Activated CD4-positive, alpha-beta memory T cell treated with anti-CD3 and anti-CD28 coated beads, Interleukin-2, amount 10 ng/mL, durations not matched to agents 7 days and 5 days (primary cell): ENCODE data around the gene LRRC46. TPM values are rescaled to one million over a fixed set of nuclear protein-coding genes. Genes with fewer than 3 reads are reported as not detected.

Experiments used
- CTCF ChIA-PET: fragments of 350-600 bp; sonication (Branson Sonifier 250); formaldehyde crosslinking; loops from one replicate; lab custom pipeline; 2021; ENCODE audit warnings: antibody characterized with exemption, inconsistent platforms; lab: Charles Lee
- POLR2A ChIA-PET: fragments of 350-600 bp; sonication (Branson Sonifier 250); formaldehyde crosslinking; loops from one replicate; lab custom pipeline; 2021; ENCODE audit warnings: antibody characterized with exemption; lab: Charles Lee
- DNase-seq: peaks from one replicate; pipeline ENCODE4 v3.0.0-alpha.2; 2020
- H3K27ac Mint-ChIP-seq: one replicate; pipeline ENCODE4 v1.8.0; 2021; ENCODE audit warnings: mild to moderate bottlenecking, mixed read lengths
- H3K27me3 Mint-ChIP-seq: one replicate; pipeline ENCODE4 v1.8.0; 2021; ENCODE audit warnings: mixed read lengths
- H3K36me3 Mint-ChIP-seq: one replicate; pipeline ENCODE4 v1.8.0; 2021; ENCODE audit warnings: low read depth, mixed read lengths
- H3K4me1 Mint-ChIP-seq: one replicate; pipeline ENCODE4 v1.8.0; 2021; ENCODE audit warnings: mixed read lengths
- H3K4me3 Mint-ChIP-seq: one replicate; pipeline ENCODE4 v1.8.0; 2021; ENCODE audit warnings: mild to moderate bottlenecking, mixed read lengths
- H3K9me3 Mint-ChIP-seq: one replicate; pipeline ENCODE4 v1.8.0; 2021; ENCODE audit warnings: mixed read lengths
- total RNA-seq, 2 experiments: library from RNA; stranded (reverse); gene quantifications; one replicate each; pipeline ENCODE4 v1.2.3, GENCODE V29; 2021

The LRRC46 gene, protein sequence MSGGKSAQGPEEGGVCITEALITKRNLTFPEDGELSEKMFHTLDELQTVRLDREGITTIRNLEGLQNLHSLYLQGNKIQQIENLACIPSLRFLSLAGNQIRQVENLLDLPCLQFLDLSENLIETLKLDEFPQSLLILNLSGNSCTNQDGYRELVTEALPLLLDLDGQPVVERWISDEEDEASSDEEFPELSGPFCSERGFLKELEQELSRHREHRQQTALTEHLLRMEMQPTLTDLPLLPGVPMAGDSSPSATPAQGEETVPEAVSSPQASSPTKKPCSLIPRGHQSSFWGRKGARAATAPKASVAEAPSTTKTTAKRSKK
- total RNA-seq: under 1 TPM; 0.45 to 0.53 TPM

GRCh38 chr17:47831003-47831933 is at the start of gene LRRC46, which contains the start of gene MRPL10:
TSS of gene LRRC46 (plus strand) at chr17:47831670. CDS start at chr17:47831990, 320 bp downstream.
TSS of gene MRPL10 (minus strand) at chr17:47831541. CDS start at chr17:47831511, 30 bp downstream.
- DNase-seq: peak; percentile 94
- Mint-ChIP-seq H3K36me3 (peaks cover 34% of the 10 kb centered on the region), H3K27me3 (no peaks in the 10 kb centered on the region), H3K4me3 (peak within 1 kb of the TSS; percentile 90), H3K9me3 (no peaks in the 10 kb centered on the region), H3K27ac (peak within 1 kb of the TSS; percentile 100), H3K4me1 (peaks cover 69% of the 10 kb centered on the region)
- CTCF ChIA-PET: interaction anchor here (0.5 to 3.6 kb wide), 13 partner anchors 9 to 157 kb away, joined by 3 to 32 read pairs (median 5); partner anchors contain the start of genes CDK5RAP3, OSBPL7, PNPO and SCRN2
- POLR2A ChIA-PET: interaction anchor here (0.6 to 4.4 kb wide), 28 partner anchors 10 to 184 kb away, joined by 3 to 76 read pairs (median 4); partner anchors contain the start of genes CDK5RAP3, KPNB1, OSBPL7 and PNPO

DNA sequence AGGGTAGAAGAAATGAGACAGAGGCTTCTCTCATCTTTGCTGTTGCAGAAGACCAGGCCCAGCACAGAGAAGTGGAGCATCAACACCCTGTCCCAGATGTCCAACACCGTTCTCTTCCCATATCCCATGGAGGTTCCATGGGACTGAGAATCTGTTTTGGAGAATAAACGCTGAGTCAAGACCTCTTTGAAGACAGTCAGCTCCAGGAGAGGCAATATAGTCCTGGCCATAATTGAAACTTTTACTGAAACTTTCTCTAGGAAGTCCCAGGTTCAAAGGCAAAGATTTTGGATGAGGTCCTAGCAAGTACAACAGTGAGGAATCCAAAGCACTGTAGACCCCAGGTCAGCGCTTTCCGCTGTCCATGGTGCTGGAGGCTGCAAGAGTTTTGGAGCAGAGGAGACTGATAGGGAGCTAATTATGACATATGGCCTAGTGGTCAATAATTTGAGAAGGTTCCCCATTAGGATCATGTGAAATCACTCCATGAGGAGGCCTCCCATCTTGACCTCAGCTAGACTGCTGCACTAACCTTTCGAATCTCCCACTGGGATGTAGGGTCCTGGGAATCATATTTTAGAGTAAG is 45.8 kb upstream of the LRRC46 start:
- Mint-ChIP-seq H3K27ac (no peak overlapping the region), H3K27me3 (peaks cover 54% of the 10 kb centered on the region), H3K4me3 (no peak overlapping the region), H3K9me3 (no peaks in the 10 kb centered on the region), H3K36me3 (no peaks in the 10 kb centered on the region), H3K4me1 (peaks cover 12% of the 10 kb centered on the region)
- ChIA-PET CTCF (interaction anchor here (0.8 to 1.8 kb wide), 3 partner anchors 53 to 116 kb away, joined by 3 to 5 read pairs (median 3); partner anchors contain the start of gene TBX21), POLR2A (interaction anchor here (1.0 kb wide), 1 partner anchor 54 kb away, joined by 3 read pairs; no protein-coding TSS in a partner anchor)
- DNase-seq: peak; percentile 54

DNA sequence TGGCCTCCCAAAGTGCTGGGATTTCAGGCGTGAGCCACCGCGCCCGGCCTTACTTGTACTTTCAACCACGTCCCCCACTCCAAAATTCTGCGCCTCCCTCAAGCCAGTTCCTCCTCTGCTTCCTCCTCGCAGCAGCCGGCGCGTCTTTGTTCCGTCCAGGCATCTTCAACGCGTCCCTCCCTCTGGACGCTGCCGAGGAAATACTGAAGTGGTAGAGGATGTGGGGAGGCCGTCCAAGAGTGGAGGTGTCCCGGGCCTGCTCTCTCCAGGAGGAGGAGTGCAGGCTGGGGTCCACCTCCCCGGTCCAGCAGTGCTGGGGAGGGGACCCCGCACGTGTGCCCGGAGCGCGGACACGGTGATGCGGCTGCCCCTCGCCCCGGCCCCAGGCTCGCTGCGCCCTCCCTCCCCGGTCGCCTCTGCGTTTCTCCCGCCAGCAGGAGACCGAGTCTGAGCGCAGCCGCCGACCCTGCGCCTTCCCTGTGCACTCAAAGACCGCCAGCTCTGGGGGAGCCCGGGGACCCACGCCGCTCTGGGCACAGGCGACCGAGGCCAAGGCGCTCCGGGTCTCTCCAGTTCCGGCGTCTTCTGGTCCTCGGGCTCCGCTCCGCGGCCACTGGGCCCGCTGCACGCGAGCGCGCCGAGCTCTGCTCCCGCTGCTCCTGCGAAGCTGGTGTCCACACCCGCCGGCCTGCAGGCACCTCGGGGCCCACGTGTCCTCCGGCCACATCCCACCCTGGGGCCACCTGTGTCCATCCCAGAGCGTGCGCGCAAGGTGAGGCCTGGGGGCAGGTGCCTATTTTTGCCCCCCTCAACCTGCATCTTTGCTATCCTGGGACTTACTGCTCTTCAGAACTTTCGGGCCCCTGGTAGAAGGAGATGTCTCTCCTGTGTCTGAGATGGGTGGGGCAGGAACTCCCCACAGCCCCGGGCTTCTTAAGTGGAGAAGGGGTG is 41.6 kb upstream of the LRRC46 start:
- peak; percentile 63 for DNase-seq
- H3K27me3 Mint-ChIP-seq: peaks cover 66% of the 10 kb centered on the region
- no peak overlapping the region for H3K27ac Mint-ChIP-seq

GRCh38 chr17:47791025-47791424 is 40.4 kb upstream of the LRRC46 start:
- no peak overlapping the region for H3K4me3 Mint-ChIP-seq
- POLR2A ChIA-PET: interaction anchor here (1.1 kb wide), 1 partner anchor 141 kb away, joined by 3 read pairs; the partner anchor contains the start of gene KPNB1
- H3K4me1 Mint-ChIP-seq: peaks cover 14% of the 10 kb centered on the region
- DNase-seq: peak; percentile 10
- H3K27ac Mint-ChIP-seq: no peak overlapping the region
- no peaks in the 10 kb centered on the region for H3K9me3 Mint-ChIP-seq
- H3K27me3 Mint-ChIP-seq: peaks cover 67% of the 10 kb centered on the region
- CTCF ChIA-PET: interaction anchor here (0.7 kb wide), 1 partner anchor 1070 kb away, joined by 4 read pairs; no protein-coding TSS in a partner anchor
- no peaks in the 10 kb centered on the region for H3K36me3 Mint-ChIP-seq

More for the DNA sequence above, 41.6 kb upstream of the LRRC46 start:
- Mint-ChIP-seq H3K4me3 (peak overlapping the region; percentile 58), H3K4me1 (peaks cover 14% of the 10 kb centered on the region), H3K9me3 (no peaks in the 10 kb centered on the region), H3K36me3 (no peaks in the 10 kb centered on the region)
- CTCF ChIA-PET: interaction anchor here (0.6 to 1.2 kb wide), 16 partner anchors 9 to 173 kb away, joined by 3 to 20 read pairs (median 4); partner anchors contain the start of genes LRRC46, MRPL10 and TBX21
- POLR2A ChIA-PET: interaction anchor here (0.7 to 1.1 kb wide), 2 partner anchors 110 to 140 kb away, joined by 3 read pairs; partner anchors contain the start of gene KPNB1

GRCh38 chr17:47792457-47792856 is 39.0 kb upstream of the LRRC46 start:
- DNase-seq: no peak
- CTCF ChIA-PET: interaction anchor here (1.0 to 1.3 kb wide), 2 partner anchors 9 to 95 kb away, joined by 3 to 4 read pairs; no protein-coding TSS in a partner anchor
- no peak overlapping the region for H3K4me3 Mint-ChIP-seq
- peaks cover 14% of the 10 kb centered on the region for H3K4me1 Mint-ChIP-seq
- H3K27me3 Mint-ChIP-seq: peaks cover 65% of the 10 kb centered on the region
- no peaks in the 10 kb centered on the region for H3K36me3 Mint-ChIP-seq
- POLR2A ChIA-PET: interaction anchor here (0.8 kb wide), 1 partner anchor 42 kb away, joined by 3 read pairs; no protein-coding TSS in a partner anchor
- H3K27ac Mint-ChIP-seq: no peak overlapping the region
- H3K9me3 Mint-ChIP-seq: no peaks in the 10 kb centered on the region

DNA sequence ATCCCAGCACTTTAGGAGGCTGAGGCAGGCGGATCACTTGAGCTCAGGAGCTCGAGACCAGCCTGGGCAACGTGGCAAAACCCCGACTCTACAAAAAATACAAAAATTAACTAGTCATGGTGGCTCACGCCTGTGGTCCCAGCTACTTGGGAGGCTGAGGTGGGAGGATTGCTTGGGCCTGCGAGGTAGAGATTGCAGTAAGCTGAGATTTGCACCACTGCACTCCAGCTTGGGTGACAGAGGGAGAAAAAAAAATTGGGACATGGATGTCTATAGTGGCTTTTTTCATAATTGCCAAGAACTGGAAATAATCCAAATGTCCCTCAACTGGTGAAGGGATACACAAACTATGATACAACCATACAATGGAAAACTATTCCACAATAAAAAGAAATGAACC is 38.5 kb upstream of the LRRC46 start:
- Mint-ChIP-seq H3K36me3 (no peaks in the 10 kb centered on the region), H3K9me3 (no peaks in the 10 kb centered on the region), H3K27me3 (peaks cover 65% of the 10 kb centered on the region), H3K4me3 (no peak overlapping the region), H3K27ac (no peak overlapping the region), H3K4me1 (peaks cover 14% of the 10 kb centered on the region)
- POLR2A ChIA-PET: no interaction called here
- CTCF ChIA-PET: interaction anchor here (1.0 to 1.3 kb wide), 2 partner anchors 9 to 95 kb away, joined by 3 to 4 read pairs; no protein-coding TSS in a partner anchor
- peak; percentile 2 for DNase-seq

GRCh38 chr17:47797797-47798196 is 33.7 kb upstream of the LRRC46 start:
- POLR2A ChIA-PET: no interaction called here
- Mint-ChIP-seq H3K4me1 (no peaks in the 10 kb centered on the region), H3K27ac (no peak overlapping the region), H3K27me3 (peaks cover 28% of the 10 kb centered on the region), H3K9me3 (no peaks in the 10 kb centered on the region), H3K36me3 (no peaks in the 10 kb centered on the region), H3K4me3 (no peak overlapping the region)
- DNase-seq: no peak
- CTCF ChIA-PET: interaction anchor here (0.7 to 1.3 kb wide), 3 partner anchors 98 to 201 kb away, joined by 3 to 5 read pairs (median 3); no protein-coding TSS in a partner anchor

- Mint-ChIP-seq H3K27me3 (peaks cover 4% of the 10 kb centered on the region), H3K9me3 (no peaks in the 10 kb centered on the region), H3K36me3 (no peaks in the 10 kb centered on the region), H3K4me3 (no peak overlapping the region), H3K27ac (no peak overlapping the region), H3K4me1 (no peaks in the 10 kb centered on the region)
- ChIA-PET POLR2A (no interaction called here), CTCF (interaction anchor here (0.8 to 2.0 kb wide), 4 partner anchors 8 to 135 kb away, joined by 3 to 6 read pairs (median 4); no protein-coding TSS in a partner anchor)
- DNase-seq: no peak
Observed at GRCh38 chr17:47800686-47801085, 30.8 kb upstream of the LRRC46 start.

DNA sequence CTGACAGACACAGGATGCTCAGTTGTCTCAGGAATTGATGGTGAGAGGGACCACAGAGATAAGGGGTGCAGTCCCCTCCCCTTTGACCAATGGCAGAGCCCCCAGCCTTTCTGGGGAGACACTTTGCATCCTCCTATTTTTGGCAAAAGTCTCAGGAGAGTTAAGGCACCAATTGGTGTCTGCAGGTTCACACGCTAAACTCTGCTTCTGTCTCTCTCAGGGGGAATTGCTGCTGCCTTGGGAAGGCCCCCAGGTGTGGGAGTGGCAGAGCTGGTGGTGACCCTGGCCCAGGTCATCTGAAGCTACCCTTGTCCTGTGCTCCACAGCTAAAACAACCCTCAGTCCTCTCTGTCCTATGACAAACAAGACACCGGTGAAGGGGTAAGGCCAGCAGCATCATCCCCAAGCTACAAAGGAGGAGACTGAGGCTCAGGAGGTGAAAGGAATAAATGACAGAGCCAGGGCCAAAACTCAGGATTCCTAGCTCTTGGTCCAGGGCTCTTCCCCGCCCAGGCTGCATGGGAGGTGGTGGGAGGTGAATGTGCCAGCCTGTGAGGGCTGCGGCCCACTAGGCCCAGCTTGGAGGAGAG is 30.2 kb upstream of the LRRC46 start:
- no peak overlapping the region for H3K4me3 Mint-ChIP-seq
- CTCF ChIA-PET: interaction anchor here (0.6 to 2.5 kb wide), 9 partner anchors 9 to 151 kb away, joined by 3 to 10 read pairs (median 4); no protein-coding TSS in a partner anchor
- H3K4me1 Mint-ChIP-seq: no peaks in the 10 kb centered on the region
- H3K27me3 Mint-ChIP-seq: peaks cover 4% of the 10 kb centered on the region
- POLR2A ChIA-PET: interaction anchor here (1.0 kb wide), 1 partner anchor 152 kb away, joined by 3 read pairs; no protein-coding TSS in a partner anchor
- H3K36me3 Mint-ChIP-seq: no peaks in the 10 kb centered on the region
- H3K9me3 Mint-ChIP-seq: no peaks in the 10 kb centered on the region
- no peak for DNase-seq
- H3K27ac Mint-ChIP-seq: no peak overlapping the region

- H3K27ac Mint-ChIP-seq: no peak overlapping the region
Observed at GRCh38 chr17:47801906-47802305, 29.6 kb upstream of the LRRC46 start.

More at GRCh38 chr17:47801906-47802305, 29.6 kb upstream of the LRRC46 start:
- Mint-ChIP-seq H3K36me3 (peaks cover under 1% of the 10 kb centered on the region), H3K9me3 (no peaks in the 10 kb centered on the region), H3K4me1 (no peaks in the 10 kb centered on the region), H3K27me3 (peaks cover 4% of the 10 kb centered on the region), H3K4me3 (no peak overlapping the region)
- no peak for DNase-seq
- POLR2A ChIA-PET: interaction anchor here (1.0 to 1.2 kb wide), 3 partner anchors 69 to 153 kb away, joined by 3 read pairs; partner anchors contain the start of gene TBX21
- CTCF ChIA-PET: interaction anchor here (0.6 to 2.5 kb wide), 8 partner anchors 9 to 151 kb away, joined by 3 to 10 read pairs (median 4); no protein-coding TSS in a partner anchor
